AG09309 (cell line): Measurements from ENCODE around the gene SLC2A2.

ENCODE experiments used
- DNase-seq: peaks from one replicate; pipeline ENCODE4 v3.0.0-alpha.2; 2010; ENCODE audit warnings: low read depth
- H3K4me3 ChIP-seq: 2 replicates; pipeline ENCODE4 v1.5.1; 2011; ENCODE audit warnings: mild to moderate bottlenecking, low read depth, low read length, moderate library complexity; ENCODE audit not compliant: control insufficient read depth
- CTCF ChIP-seq: IDR thresholded peaks from 2 replicates; pipeline ENCODE4 v1.5.1; 2011; ENCODE audit warnings: mild to moderate bottlenecking, low read depth, low read length, inconsistent platforms; ENCODE audit not compliant: insufficient read depth, control insufficient read depth; ENCODE audit errors: missing control alignments

SLC2A2 gene

GRCh38 chr3:171061749-171062148 is 35.2 kb upstream of the SLC2A2 start:
- TF ChIP-seq CTCF: no peak
- no peak for DNase-seq
- H3K4me3 ChIP-seq: no peak overlapping the region

DNA sequence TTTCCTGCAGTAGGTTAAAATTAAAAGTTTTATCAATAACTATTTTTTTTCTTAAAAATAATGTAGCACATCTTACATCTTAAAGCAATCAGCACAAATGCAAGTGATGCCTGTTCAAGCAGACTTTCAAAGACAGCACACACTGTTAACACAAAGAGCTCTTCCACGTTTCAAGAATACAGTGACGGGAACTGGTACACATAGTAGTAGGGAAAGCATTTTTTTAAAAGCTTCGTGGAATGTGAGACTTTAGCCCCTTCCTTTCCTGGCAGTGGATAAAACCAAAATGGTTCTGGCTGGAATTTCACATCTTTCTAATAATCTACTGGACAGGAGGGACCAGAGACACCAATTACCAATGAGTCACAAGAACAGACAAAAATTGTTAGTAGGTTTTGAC is 33.5 kb upstream of the SLC2A2 start:
- H3K4me3 ChIP-seq: no peak overlapping the region
- no peak for TF ChIP-seq CTCF
- no peak for DNase-seq

DNA sequence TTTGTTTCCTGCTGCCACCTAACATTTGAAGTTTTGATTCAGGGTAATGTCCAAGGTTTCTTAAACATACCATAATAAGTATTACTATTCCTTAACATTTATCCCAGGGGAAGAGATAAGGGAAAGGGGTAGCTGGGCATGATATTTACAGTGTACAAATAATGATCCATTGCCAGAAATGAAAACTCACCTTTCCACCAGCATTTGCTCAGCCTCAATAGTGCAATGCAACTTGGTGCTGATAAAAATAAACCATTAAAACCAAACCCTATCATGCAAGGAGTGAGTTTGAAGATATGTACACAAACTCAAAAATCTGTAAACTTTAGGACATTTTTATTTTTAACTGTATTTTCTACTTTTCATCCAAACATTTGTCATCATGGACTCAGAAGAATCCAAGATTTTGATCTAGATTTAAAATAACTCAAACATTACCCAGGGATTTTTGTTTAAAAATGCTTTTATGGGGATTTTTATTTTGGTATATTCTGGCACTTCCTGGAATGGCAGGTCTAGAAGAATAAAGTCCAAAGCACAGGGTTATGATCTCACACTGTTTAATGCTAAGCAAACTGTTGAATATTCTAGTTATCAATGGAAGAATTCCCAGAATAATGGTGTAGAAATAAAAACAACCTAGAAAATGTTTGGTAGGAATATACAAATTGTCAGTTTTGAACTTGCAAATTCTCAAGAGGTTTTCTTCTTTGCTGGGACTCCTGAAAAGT is 32.5 kb upstream of the SLC2A2 start:
- DNase-seq: no peak
- no peak overlapping the region for H3K4me3 ChIP-seq
- no peak for TF ChIP-seq CTCF

DNA sequence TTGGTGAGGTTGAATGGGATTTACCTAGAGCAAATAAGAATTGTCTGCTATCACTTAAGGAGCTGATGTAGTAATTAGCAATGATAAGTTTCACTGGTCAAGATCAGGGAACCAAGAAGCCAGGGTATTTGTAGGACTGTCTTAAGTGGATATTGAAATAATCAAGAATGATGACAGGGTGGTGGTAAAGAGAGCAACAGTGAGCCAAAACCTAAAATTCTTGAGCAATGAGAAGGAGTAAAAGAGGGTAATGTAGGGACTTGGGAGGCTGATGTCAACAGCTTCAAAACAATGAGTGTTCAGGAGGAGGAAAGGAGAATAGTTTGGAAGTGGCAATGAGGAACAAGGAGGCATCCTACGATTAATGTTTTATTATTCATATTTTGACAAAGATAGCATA is 31.5 kb upstream of the SLC2A2 start:
- no peak for TF ChIP-seq CTCF
- DNase-seq: peak; percentile 32
- no peak overlapping the region for H3K4me3 ChIP-seq

GRCh38 chr3:171057072-171057471 is 30.6 kb upstream of the SLC2A2 start:
- H3K4me3 ChIP-seq: no peak overlapping the region
- DNase-seq: no peak
- no peak for TF ChIP-seq CTCF

- TF ChIP-seq CTCF: no peak
- DNase-seq: no peak
- no peak overlapping the region for H3K4me3 ChIP-seq
These were observed 30.0 kb upstream of the SLC2A2 start for GRCh38 chr3:171056528-171056927.
